GM10266 (cell line): ENCODE data around the gene REEP6.
"Not testable (repeated sequence)": the region's sequence is repeated elsewhere in the genome, so short reads cannot be mapped to it uniquely, and the experiment has no call there.

Experiments
- DNase-seq: peaks from one replicate; pipeline ENCODE4 v3.0.0; 2012; ENCODE audit errors: extremely low spot score
- CTCF ChIP-seq: IDR thresholded peaks from 2 replicates; pipeline ENCODE4 v1.5.1; 2012; ENCODE audit warnings: mild to moderate bottlenecking, low read depth; ENCODE audit not compliant: control insufficient read depth, insufficient read depth; ENCODE audit errors: missing control alignments

Gene REEP6

GRCh38 chr19:1471515-1472160, 19.3 kb upstream of the REEP6 start:
- DNase-seq = no peak
- no peak for TF ChIP-seq CTCF

- no peak for TF ChIP-seq CTCF
- DNase-seq = no peak
Observed at GRCh38 chr19:1472231-1473084, 18.5 kb upstream of the REEP6 start.

- no peak for TF ChIP-seq CTCF
- no peak for DNase-seq
Observed at GRCh38 chr19:1473085-1473851, 17.7 kb upstream of the REEP6 start.

GRCh38 chr19:1474011-1474764, 16.8 kb upstream of the REEP6 start:
- no peak for TF ChIP-seq CTCF
- DNase-seq = no peak

GRCh38 chr19:1474765-1475351, 16.1 kb upstream of the REEP6 start:
- TF ChIP-seq CTCF = no peak
- no peak for DNase-seq

- no peak for DNase-seq
- no peak for TF ChIP-seq CTCF
Observed at GRCh38 chr19:1475751-1476437, 15.1 kb upstream of the REEP6 start.

- DNase-seq = not testable (repeated sequence)
Observed at GRCh38 chr19:1477056-1477455, 13.9 kb upstream of the REEP6 start.
